ENCODE data around the gene WWOX.

DNA sequence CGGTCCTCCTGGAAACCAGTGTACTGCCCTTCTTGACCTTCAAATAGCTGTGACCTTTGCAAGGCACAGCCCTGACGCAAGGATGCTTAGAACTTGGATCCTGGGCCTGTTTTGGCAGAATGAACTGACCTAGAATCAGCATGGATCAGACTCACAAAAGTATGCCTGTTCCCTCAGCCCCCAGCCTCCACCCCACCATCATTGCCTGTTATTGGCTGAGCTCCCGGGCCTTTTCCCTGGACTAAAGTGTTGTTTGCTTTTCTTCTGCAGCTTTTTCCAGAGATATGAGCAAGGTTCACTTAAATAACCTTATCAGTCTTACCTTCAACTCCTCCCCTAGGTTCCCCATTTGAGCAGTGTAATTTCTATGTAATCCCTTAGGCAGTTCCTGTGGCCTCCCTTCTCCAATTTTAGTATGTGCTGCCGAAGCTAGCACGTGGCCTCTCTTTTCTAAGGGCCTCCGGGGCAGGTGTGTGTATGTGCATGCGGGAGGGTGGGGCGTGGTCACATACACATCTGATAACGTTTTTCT is 1153.7 kb downstream of the WWOX start:
- no peak for TF ChIP-seq PATZ1 (CRISPR knock-in tag; IDR thresholded peaks at IDR 0.05; ENCODE audit: borderline replicate concordance)
- TF ChIP-seq, protein P1, sequence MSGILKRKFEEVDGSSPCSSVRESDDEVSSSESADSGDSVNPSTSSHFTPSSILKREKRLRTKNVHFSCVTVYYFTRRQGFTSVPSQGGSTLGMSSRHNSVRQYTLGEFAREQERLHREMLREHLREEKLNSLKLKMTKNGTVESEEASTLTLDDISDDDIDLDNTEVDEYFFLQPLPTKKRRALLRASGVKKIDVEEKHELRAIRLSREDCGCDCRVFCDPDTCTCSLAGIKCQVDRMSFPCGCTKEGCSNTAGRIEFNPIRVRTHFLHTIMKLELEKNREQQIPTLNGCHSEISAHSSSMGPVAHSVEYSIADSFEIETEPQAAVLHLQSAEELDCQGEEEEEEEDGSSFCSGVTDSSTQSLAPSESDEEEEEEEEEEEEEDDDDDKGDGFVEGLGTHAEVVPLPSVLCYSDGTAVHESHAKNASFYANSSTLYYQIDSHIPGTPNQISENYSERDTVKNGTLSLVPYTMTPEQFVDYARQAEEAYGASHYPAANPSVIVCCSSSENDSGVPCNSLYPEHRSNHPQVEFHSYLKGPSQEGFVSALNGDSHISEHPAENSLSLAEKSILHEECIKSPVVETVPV (CRISPR knock-in tag; IDR thresholded peaks at IDR 0.05), result no peak
- no peak for TF ChIP-seq ZFP30 (CRISPR knock-in tag; IDR thresholded peaks at IDR 0.05)
- TF ChIP-seq ZC3H10 (CRISPR knock-in tag; IDR thresholded peaks at IDR 0.05), result no peak
- no peak for TF ChIP-seq ISL1 (CRISPR knock-in tag; IDR thresholded peaks at IDR 0.05)
- no peak for TF ChIP-seq ARNTL (CRISPR knock-in tag; IDR thresholded peaks at IDR 0.05; ENCODE audit: borderline replicate concordance, low read depth)
- TF ChIP-seq TOX (CRISPR knock-in tag; IDR thresholded peaks at IDR 0.05; ENCODE audit: borderline replicate concordance), result no peak
- TF ChIP-seq TCF4 (CRISPR knock-in tag; IDR thresholded peaks at IDR 0.05; ENCODE audit: borderline replicate concordance), result no peak
- TF ChIP-seq, protein P2, sequence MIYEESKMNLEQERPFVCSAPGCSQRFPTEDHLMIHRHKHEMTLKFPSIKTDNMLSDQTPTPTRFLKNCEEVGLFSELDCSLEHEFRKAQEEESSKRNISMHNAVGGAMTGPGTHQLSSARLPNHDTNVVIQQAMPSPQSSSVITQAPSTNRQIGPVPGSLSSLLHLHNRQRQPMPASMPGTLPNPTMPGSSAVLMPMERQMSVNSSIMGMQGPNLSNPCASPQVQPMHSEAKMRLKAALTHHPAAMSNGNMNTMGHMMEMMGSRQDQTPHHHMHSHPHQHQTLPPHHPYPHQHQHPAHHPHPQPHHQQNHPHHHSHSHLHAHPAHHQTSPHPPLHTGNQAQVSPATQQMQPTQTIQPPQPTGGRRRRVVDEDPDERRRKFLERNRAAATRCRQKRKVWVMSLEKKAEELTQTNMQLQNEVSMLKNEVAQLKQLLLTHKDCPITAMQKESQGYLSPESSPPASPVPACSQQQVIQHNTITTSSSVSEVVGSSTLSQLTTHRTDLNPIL (CRISPR knock-in tag; IDR thresholded peaks at IDR 0.05; ENCODE audit: low read depth), result no peak
- no peak for TF ChIP-seq ESRRG (CRISPR knock-in tag; IDR thresholded peaks at IDR 0.05)
- no peak for TF ChIP-seq ZNF565 (CRISPR knock-in tag; conservative IDR thresholded peaks at IDR 0.05; ENCODE audit: low read depth)
- no peak for TF ChIP-seq ZNF8 (CRISPR knock-in tag; IDR thresholded peaks at IDR 0.05)
- TF ChIP-seq RARB (CRISPR knock-in tag; IDR thresholded peaks at IDR 0.05), result no peak
- no peak for TF ChIP-seq BACH2 (CRISPR knock-in tag; IDR thresholded peaks at IDR 0.05; ENCODE audit: borderline replicate concordance)

Measured in SK-N-SH treated with all-trans-retinoic acid at 6 μM for 48 hours (cell line).